Skeletal muscle cell (primary cell): ENCODE measurements around the gene SPN.
"Not testable (repeated sequence)": the region's sequence is repeated elsewhere in the genome, so short reads cannot be mapped to it uniquely, and the experiment has no call there.

ENCODE experiments used
- DNase-seq: peaks from one replicate; pipeline ENCODE4 v3.0.0-alpha.2; 2010; ENCODE audit warnings: low read depth
- H3K4me3 ChIP-seq: 2 replicates; pipeline ENCODE4 v1.5.1; 2011; ENCODE audit warnings: low read depth, mild to moderate bottlenecking, control low read depth, low read length, moderate library complexity

SPN gene

DNA sequence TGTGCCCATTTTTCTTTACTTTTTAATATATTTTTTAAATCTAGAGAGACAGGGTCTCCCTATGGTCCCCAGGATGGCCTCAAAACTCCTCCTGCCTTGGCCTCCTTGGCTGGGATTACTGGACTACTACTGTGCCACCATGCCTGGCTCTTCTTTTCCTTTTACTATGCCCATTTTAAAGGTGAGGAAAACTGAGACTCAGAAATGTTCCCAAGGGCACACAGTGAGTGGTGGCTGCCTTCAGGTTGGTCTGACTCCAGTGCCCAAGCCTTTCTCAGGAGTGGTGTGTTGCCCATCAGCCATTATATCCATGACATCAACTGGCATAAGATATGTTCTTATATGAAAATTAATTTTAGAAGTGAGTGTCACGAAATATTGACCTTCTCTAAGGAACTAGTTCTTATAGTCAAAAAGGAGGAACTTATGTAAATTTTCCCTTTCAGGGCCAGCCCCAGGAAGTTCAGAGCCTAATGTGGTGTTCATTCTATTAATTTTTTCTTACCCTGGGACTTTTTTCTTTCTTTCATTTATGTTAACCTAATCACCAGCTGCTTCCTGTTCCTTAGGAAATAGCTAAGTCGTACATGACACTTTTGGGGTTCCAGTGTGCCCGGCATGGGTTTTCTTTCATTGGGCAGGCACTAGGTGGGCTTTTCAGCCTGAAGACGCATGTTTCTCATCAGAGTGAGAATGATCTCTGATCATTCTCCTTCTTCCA, 17.9 kb upstream of the SPN start:
- no peak overlapping the region for H3K4me3 ChIP-seq
- no peak for DNase-seq

DNA sequence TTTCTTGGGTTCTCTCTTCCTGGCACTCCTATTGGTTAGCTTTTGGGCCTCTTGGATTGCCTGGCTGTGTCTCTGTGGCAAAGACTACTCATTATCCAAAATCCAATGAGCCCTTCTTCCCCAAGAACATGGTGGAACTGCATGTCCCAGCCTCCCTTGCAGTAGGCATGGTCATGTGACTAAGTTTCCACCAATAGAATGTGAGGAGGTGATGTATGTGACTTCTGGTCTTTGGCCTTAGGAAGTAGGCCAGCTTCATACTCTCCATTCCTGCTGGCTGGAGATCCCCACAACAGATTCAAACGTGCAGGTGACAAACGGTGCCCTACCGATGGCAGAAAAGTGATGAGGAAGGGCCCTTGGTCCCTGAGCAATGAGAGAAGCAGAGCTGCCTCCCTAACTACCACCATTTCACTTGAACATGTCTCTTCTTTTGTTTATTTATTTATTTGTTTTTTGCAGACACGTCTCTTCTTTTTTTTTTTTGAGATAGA, 17.3 kb upstream of the SPN start:
- DNase-seq, result no peak
- no peak overlapping the region for H3K4me3 ChIP-seq

DNA sequence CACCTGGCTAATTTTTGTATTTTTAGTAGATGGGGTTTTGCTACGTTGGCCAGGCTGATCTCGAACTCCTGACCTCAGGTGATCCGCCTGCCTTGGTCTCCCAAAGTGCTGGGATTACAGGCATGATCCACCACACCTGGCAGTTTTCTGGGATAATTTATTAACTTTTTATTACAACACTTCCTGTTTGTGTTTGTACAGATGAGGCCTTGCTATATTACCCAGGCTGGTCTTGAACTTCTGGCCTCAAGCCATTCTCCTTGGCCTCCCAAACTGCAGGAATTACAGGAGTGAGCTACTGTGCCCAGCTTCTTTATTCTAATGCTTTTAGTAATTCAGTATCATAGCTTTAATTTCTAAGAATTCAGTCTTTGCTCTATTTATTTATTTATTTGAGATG, 16.1 kb upstream of the SPN start:
- DNase-seq, result no peak
- H3K4me3 ChIP-seq, result no peak overlapping the region

DNA sequence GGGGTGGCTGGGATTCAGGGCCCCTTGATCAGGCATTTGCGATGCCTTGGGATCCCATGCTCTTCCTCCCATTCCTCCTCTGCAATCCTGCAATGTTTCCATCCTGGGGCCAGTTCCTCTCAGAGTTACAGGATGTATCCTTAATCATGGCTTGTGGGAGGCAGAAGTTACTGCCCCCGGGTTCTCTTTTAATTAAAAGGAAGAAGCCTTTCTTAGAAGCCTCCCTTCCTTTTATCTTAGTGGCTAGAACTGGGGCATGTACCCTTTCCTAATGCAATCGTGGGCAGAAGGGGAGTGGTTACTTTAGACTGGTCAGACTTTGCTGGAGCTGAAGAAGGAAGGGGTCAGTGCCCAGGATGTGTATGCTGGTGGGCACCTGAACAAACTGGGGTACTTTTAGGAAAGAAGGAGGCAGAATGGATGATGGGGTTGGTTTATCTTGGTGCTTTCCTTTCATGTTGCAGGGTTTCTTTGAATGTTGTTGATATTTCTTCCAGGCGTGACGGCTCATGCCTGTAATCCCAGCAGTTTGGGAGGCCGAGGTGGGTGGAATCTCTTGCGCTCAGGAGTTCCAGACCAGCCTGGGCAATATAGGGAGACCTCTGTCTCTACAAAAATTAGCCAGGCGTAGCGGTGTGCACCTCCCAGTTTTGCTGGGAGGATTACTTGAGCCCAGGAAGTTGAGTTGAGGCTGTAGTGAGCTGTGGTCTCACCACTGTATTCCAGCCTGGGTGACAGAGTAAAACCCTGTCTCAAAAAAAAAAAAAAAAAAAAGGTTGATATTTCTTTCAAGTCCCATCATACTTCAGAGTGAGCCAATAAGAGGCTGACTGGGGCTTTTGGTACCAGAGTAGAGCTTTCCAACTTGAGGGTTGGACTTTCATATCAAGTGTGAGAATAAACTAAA, 13.2 kb upstream of the SPN start:
- no peak for DNase-seq
- H3K4me3 ChIP-seq, result no peak overlapping the region

GRCh38 chr16:29650771-29651170, 12.3 kb upstream of the SPN start:
- no peak overlapping the region for H3K4me3 ChIP-seq
- no peak for DNase-seq

DNA sequence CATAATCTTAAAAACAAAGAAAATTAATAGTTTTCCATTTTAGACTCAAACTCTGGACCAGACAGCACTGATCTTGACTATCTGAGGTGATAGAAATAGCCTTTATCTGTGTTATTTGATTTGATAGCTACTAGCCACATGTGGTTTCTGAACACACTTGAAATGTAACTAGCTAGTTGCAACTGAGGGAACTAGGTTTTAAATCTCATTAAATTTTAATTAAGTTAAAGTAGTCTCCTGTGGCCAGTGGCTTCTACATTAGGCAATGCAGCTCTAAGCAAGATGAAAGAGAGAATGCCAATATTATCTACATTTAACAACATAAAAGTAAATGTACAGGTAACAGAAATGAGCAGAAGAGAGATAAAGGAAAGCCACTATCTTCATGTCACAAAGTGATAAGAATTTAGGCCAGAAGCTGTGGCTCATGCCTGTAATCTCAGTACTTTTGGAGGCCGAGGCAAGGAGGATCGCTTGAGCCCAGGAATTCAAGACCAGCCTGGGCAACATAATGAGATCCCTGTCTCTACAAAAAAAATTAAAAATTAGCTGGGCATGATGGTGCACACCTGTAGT, 11.2 kb upstream of the SPN start:
- no peak for DNase-seq
- no peak overlapping the region for H3K4me3 ChIP-seq

- no peak overlapping the region for H3K4me3 ChIP-seq
- DNase-seq, result no peak
Observed at GRCh38 chr16:29653471-29653870, 9.6 kb upstream of the SPN start.

GRCh38 chr16:29653890-29654289, 9.2 kb upstream of the SPN start:
- DNase-seq, H3K4me3 ChIP-seq: not testable (repeated sequence)

GRCh38 chr16:29656688-29657523, 6.1 kb upstream of the SPN start:
- no peak for DNase-seq
- H3K4me3 ChIP-seq, result no peak overlapping the region

DNA sequence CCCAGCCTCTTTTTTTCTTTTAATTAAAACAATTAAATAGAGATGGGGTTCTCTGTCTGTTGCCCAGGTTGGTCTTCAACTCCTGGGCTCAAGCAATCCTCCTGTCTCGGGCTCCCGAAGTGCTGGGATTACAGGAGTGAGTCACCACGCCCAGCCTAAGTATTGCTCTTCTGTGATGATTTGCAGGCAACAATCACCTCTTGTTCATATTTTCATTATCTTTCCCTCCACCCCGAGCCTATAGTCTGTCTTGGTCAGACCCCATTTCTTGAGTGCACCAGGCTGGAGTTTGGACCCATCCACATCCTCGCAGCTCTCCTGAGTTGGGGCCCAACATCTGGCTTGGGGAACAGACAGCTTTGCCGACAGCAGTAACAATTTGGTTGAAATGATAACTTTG, 4.3 kb upstream of the SPN start:
- DNase-seq, result no peak
- no peak overlapping the region for H3K4me3 ChIP-seq

DNA sequence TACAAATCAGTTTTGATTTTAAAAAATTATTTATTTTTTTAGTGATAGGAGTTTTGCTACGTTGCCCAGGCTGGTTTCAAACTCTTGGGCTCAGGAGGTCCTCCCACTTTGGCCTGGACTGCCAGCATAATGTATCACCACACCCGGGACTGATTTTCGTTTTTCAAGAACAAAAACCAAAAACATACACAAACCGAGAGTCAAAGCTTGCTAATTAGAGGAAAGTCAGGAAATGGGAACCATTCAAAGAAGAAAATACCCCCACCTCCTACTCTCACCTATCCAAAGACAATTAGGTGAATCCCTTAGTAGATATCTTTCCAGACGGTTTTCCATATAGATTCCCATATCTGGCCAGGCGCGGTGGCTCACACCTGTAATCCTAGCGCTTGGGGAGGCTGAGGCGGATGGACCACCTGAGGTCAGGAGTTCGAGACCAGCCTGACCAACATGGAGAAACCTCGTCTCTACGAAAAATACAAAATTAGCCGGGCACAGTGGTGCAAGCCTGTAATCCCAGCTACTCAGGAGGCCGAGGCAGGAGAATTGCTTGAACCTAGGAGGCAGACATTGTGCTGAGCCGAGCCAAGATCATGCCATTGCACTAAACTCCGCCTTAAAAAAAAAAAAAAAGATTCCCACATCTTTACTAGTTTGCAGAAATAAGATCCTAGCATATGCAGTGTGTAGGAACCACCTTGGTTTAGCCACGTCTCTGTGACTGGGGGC, 883 bp upstream of the SPN start:
- DNase-seq, result no peak
- H3K4me3 ChIP-seq, result no peak overlapping the region

DNA sequence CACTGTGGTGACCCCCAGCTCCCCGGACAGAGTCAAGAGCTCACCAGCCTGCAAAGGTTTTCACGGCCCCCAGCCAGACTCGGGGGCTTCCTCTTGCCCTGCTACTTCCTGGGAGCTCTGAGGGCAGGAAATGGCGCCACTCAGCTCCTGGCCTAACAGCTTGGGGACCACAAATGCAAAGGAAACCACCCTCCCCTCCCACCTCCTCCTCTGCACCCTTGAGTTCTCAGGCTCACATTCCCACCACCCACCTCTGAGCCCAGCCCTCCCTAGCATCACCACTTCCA, 375 bp upstream of the SPN start:
- no peak for DNase-seq

DNA sequence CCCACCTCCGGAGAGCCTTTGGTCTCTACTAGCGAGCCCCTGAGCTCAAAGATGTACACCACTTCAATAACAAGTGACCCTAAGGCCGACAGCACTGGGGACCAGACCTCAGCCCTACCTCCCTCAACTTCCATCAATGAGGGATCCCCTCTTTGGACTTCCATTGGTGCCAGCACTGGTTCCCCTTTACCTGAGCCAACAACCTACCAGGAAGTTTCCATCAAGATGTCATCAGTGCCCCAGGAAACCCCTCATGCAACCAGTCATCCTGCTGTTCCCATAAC, 702 bp downstream of the SPN start:
- no peak for DNase-seq
- H3K4me3 ChIP-seq, result no peak overlapping the region

More for the DNA sequence above, 375 bp upstream of the SPN start:
- no peak overlapping the region for H3K4me3 ChIP-seq

DNA sequence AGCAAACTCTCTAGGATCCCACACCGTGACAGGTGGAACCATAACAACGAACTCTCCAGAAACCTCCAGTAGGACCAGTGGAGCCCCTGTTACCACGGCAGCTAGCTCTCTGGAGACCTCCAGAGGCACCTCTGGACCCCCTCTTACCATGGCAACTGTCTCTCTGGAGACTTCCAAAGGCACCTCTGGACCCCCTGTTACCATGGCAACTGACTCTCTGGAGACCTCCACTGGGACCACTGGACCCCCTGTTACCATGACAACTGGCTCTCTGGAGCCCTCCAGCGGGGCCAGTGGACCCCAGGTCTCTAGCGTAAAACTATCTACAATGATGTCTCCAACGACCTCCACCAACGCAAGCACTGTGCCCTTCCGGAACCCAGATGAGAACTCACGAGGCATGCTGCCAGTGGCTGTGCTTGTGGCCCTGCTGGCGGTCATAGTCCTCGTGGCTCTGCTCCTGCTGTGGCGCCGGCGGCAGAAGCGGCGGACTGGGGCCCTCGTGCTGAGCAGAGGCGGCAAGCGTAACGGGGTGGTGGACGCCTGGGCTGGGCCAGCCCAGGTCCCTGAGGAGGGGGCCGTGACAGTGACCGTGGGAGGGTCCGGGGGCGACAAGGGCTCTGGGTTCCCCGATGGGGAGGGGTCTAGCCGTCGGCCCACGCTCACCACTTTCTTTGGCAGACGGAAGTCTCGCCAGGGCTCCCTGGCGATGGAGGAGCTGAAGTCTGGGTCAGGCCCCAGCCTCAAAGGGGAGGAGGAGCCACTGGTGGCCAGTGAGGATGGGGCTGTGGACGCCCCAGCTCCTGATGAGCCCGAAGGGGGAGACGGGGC, 1.3 kb downstream of the SPN start:
- no peak for DNase-seq
- H3K4me3 ChIP-seq, result no peak overlapping the region

- DNase-seq, result no peak
- no peak overlapping the region for H3K4me3 ChIP-seq
Observed at GRCh38 chr16:29665294-29666077, 2.4 kb downstream of the SPN start.

GRCh38 chr16:29667322-29667610, 4.2 kb downstream of the SPN start:
- H3K4me3 ChIP-seq, DNase-seq: not testable (repeated sequence)

- no peak overlapping the region for H3K4me3 ChIP-seq
- DNase-seq, result no peak
Observed at GRCh38 chr16:29667755-29668154, 4.7 kb downstream of the SPN start.

- no peak overlapping the region for H3K4me3 ChIP-seq
- no peak for DNase-seq
Observed at GRCh38 chr16:29668267-29668666, 5.2 kb downstream of the SPN start.
